CD4-positive, alpha-beta T cell treated with Interleukin-4 for 4 hours (primary cell): Measurements from ENCODE around the gene IKZF4.
A peak's percentile ranks its signal among the peaks of the same experiment; 100 is the strongest.
"Not testable (repeated sequence)": the region's sequence is repeated elsewhere in the genome, so short reads cannot be mapped to it uniquely, and the experiment has no call there.

ENCODE experiments used
- DNase-seq: peaks from one replicate; pipeline ENCODE4 v3.0.0-alpha.2; 2020

The IKZF4 gene

GRCh38 chr12:56041552-56042429 lies 20.9 kb downstream of the IKZF4 start, which contains the start of gene RPS26:
Gene RPS26 (plus strand): TSS chr12:56041918. CDS start chr12:56042167, 249 bp downstream.
- peak; percentile 99 for DNase-seq

DNA sequence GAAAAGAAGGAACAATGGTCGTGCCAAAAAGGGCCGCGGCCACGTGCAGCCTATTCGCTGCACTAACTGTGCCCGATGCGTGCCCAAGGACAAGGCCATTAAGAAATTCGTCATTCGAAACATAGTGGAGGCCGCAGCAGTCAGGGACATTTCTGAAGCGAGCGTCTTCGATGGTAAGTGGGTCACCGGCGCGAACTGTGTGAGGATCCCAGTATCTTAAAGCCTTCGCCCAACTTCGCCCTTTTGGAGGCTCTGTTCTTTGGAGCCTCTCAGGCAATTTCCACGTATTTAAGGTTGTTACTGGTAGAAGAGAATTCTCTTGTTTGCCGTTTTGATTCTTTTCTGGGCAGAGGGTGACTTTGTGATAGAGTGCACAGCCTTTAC lies 21.6 kb downstream of the IKZF4 start:
- DNase-seq = not testable (repeated sequence)

GRCh38 chr12:56042843-56043242 lies 22.0 kb downstream of the IKZF4 start:
- DNase-seq = no peak

- DNase-seq = no peak
Measured at GRCh38 chr12:56046027-56046780, 25.4 kb downstream of the IKZF4 start.

GRCh38 chr12:56053407-56053893 lies 32.6 kb downstream of the IKZF4 start:
- DNase-seq = no peak

DNA sequence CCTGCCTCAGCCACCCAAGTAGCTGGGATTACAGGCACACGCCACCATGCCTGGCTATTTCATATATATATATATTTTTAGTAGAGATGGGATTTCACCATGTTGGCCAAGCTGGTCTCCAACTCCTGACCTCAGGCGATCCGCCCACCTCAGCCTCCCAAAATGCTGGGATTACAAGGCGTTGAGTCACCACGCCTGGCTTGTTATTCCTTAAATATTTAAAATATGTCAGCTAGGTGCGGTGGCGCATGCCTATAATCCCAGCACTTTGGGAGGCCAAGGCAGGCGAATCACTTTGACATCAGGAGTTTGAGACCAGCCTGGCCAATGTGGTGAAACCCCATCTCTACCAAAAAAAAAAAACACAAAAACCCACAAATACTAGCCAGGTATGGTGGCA lies 39.1 kb downstream of the IKZF4 start:
- DNase-seq = not testable (repeated sequence)

- no peak for DNase-seq
Measured at GRCh38 chr12:56061982-56062381, 41.1 kb downstream of the IKZF4 start.

DNA sequence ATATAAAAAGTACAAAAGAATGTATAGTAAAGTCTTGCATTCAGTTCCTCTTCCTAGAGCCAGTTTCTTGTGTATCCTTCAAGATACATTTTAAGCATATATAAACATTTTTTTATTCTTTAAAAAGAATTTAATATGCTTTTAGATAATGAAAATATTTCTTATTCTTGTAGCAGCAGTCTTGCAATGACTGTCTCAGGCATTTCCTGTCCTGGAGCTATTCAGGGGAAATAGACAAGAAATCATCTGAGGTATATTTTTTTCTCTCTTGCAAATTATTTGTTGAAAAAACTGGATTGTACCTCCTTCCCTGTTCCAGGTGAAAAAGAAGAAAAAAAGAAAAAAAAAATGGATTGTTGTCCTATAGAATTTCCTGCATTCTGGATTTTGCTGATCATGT lies 42.2 kb downstream of the IKZF4 start:
- no peak for DNase-seq

DNA sequence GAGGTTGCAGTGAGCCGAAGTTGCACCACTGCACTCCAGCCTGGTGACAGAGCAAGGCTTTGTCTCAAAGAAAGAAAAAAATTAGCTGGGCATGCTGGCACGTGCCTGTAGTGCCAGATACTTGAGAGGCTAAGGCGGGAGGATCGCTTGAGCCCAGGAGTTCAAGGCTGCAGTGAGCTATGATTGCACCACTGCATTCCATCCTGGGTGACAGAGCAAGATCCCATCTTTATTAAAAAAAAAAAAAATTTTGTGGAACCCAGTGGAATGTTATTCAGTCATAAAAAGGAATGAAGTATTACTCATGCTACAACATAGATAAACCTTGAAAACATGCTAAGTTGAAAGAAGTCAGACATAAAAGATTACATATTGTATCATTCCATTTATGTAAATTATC lies 50.8 kb downstream of the IKZF4 start:
- DNase-seq = no peak

GRCh38 chr12:56074396-56074795 lies 53.6 kb downstream of the IKZF4 start:
- no peak for DNase-seq

DNA sequence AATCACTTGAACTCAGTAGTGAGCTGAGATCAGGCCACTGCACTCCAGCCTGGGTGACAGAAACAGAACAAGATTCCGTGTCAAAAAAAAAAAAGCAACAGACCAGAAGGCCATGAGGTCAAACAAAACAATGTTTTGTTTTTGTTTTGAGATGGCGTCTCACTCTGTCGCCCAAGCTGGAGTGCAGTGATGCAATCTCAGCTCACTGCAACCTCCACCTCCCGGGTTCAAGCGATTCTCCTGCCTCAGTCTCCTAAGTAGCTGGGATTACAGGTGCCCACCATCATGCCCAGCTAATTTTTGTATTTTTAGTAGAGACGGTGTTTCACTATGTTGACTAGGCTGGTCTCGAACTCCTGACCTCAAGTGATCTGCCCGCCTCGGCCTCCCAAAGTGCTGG lies 57.1 kb downstream of the IKZF4 start:
- DNase-seq = not testable (repeated sequence)

DNA sequence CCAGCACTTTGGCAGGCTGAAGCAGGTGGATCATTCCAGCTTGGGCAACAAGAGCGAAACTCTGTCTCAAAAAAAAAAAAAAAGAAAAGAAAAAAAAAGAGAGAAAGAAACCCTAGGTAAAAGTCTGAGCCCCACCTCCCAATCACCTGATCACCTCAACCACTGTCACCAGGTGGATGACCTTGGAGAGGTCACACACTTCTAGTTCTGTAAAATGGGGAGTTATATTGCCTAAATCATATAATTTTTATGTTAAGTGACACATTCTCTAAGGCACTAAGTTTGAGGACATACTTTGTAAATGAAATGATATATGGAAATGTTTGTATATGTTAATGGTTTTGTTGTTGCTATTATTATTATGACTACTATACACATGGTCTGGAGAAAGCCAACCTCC lies 57.6 kb downstream of the IKZF4 start:
- DNase-seq = no peak

DNA sequence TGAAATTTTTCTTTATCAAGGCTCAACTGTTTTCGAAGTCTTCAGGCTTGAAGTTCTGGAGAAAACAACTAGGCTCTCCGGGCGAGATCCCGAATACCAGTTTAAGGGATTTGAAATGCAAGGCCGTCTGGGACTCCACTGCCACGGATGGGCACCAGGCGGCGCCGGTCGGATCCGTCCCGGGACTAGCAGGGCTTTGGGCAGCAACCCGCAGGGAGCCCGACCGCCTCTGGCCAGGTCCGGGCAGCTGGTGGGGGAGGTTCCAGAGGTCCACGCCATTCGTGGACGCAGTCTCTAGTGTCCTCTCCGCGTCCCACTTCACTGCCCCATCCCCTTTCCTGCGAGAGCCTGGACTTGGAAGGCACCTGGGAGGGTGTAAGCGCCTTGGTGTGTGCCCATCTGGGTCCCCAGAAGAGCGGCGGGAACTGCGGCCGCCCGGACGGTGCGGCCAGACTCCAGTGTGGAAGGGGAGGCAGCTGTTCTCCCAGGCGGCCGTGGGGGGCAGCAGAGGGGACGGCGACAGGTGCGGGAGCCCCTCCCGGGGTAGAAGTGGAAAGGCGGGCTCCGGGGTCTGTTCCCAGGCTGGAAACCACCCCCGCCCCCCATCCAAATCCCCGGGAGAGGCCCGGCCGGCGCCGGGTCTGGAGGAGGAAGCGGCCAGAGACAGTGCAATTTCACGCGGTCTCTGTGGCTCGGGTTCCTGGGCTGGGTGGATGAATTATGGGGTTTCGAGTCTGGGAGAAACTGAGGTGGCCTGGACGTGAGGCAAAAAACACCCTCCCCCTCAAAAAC lies 58.3 kb downstream of the IKZF4 start:
- DNase-seq = peak; percentile 38

DNA sequence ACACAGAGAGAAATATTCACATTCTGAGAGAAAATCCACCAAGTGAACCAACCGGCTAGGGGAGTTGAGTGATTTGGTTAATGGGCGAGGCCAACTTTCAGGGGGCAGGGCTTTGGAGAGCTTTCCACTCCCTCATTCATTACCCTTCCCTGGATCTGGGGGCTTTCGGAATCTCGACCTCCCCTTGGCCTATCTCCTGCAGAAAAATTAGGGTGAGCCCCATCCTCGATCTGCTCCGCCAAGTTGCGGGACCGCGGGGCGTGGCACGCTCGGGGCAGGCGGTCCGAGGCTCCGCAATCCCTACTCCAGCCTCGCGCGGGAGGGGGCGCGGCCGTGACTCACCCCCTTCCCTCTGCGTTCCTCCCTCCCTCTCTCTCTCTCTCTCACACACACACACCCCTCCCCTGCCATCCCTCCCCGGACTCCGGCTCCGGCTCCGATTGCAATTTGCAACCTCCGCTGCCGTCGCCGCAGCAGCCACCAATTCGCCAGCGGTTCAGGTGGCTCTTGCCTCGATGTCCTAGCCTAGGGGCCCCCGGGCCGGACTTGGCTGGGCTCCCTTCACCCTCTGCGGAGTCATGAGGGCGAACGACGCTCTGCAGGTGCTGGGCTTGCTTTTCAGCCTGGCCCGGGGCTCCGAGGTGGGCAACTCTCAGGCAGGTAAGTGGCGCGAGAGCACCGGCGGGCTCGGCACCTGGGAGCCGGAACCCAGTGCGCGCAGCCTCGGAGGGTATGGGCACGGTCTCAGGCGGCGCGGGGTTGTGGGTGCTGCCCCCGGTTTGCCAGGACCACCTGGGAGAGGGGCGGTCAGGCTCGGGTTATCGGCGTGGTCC lies 59.1 kb downstream of the IKZF4 start, which contains the start of gene ERBB3:
Gene ERBB3 (plus strand): TSS at position 443 of the 833 bp plus-strand sequence. CDS start 136 bp downstream, at position 579.
- peak; percentile 76 for DNase-seq

- no peak for DNase-seq
Measured at GRCh38 chr12:56080556-56081138, 59.8 kb downstream of the IKZF4 start.

- DNase-seq = no peak
Measured at GRCh38 chr12:56081393-56082347, 60.8 kb downstream of the IKZF4 start.

DNA sequence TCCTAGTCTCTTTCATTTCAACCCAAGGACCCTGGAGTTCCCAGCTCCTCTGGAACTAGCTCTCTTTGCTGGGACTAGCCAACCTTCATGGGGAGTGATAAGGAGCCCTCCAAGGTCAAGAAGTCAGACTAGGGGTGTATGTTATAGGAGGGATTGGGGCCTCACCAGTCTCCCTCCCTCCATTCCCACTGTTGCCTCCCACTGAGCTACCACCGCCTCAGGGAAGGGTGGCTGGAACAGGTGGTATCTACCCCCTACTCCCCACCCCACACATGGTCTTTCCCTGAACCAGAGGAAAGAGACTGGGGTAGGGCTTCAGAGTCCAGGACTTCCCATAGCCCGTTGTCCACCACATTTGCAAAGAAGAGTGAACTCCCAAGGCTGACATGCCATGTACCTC lies 61.5 kb downstream of the IKZF4 start:
- no peak for DNase-seq

GRCh38 chr12:56082967-56083366 lies 62.1 kb downstream of the IKZF4 start:
- DNase-seq = no peak

DNA sequence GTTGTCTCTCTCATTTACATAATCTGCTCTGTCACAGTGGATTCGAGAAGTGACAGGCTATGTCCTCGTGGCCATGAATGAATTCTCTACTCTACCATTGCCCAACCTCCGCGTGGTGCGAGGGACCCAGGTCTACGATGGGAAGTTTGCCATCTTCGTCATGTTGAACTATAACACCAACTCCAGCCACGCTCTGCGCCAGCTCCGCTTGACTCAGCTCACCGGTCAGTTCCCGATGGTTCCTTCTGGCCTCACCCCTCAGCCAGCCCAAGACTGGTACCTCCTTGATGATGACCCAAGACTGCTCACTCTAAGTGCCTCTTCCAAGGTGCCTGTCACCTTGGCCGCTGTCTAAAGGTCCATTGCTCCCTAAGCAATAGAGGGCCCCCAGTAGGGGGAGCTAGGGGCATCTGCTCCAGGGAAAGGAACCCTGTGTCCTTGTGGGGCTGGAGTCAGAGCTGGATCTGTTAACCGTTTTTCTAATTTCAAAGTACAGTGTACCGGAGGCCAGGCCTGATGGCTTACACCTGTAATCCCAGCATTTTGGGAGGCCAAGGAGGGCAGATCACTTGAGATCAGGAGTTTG lies 64.2 kb downstream of the IKZF4 start:
- DNase-seq = peak; percentile 6

DNA sequence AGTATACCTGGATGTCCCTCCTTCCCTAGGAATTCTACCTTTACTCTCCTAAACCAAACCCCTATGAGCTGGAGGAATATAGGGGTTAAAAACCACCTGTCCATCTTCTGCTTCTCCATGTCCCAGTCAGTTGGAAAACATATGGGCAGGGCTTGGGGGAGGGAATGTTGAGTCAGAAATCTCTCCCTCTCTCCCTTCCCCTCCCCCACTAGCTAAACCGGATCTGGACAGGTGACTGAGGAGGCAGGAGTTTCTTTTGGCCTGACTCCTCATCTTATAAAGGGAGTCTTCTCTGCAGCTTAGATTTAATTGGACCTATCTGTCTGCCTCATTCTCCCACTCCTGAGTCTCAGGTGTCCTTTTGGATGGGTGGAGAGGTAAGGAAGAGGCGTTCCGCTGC lies 65.3 kb downstream of the IKZF4 start:
- DNase-seq = no peak
